ENCODE measurements around the gene GMNN.

GMNN gene

GRCh38 chr6:24823185-24823584, 48.4 kb downstream of the GMNN start:
- Histone ChIP-seq H3K4me1 (ENCODE audit: control insufficient read depth, insufficient read depth, low read length) (no peaks in the 10 kb centered on the region), H3K9me3 (ENCODE audit: control insufficient read depth, low read length) (no peaks in the 10 kb centered on the region), H3K27me3 (ENCODE audit: control insufficient read depth, insufficient read depth, low read length) (no peaks in the 10 kb centered on the region), H3K9ac (ENCODE audit: low read length) (no peak overlapping the region), H3K36me3 (ENCODE audit: control insufficient read depth, insufficient read depth, low read length) (no peaks in the 10 kb centered on the region), H3K4me3 (ENCODE audit: low read length) (no peak overlapping the region)

- Histone ChIP-seq H3K27me3 (ENCODE audit: control insufficient read depth, insufficient read depth, low read length) (no peaks in the 10 kb centered on the region), H3K4me1 (ENCODE audit: control insufficient read depth, insufficient read depth, low read length) (no peaks in the 10 kb centered on the region), H3K36me3 (ENCODE audit: control insufficient read depth, insufficient read depth, low read length) (no peaks in the 10 kb centered on the region), H3K9ac (ENCODE audit: low read length) (no peak overlapping the region), H3K4me3 (ENCODE audit: low read length) (no peak overlapping the region), H3K9me3 (ENCODE audit: control insufficient read depth, low read length) (no peaks in the 10 kb centered on the region)
These were observed 49.6 kb downstream of the GMNN start for GRCh38 chr6:24824142-24824938.

GRCh38 chr6:24825130-24825630, 50.4 kb downstream of the GMNN start:
- H3K36me3 ChIP-seq (ENCODE audit: control insufficient read depth, insufficient read depth, low read length): no peaks in the 10 kb centered on the region
- no peaks in the 10 kb centered on the region for H3K9me3 ChIP-seq (ENCODE audit: control insufficient read depth, low read length)
- no peaks in the 10 kb centered on the region for H3K4me1 ChIP-seq (ENCODE audit: control insufficient read depth, insufficient read depth, low read length)
- H3K9ac ChIP-seq (ENCODE audit: low read length): no peak overlapping the region
- H3K4me3 ChIP-seq (ENCODE audit: low read length): no peak overlapping the region
- H3K27me3 ChIP-seq (ENCODE audit: control insufficient read depth, insufficient read depth, low read length): no peaks in the 10 kb centered on the region

- Histone ChIP-seq H3K9me3 (ENCODE audit: control insufficient read depth, low read length) (no peaks in the 10 kb centered on the region), H3K4me3 (ENCODE audit: low read length) (no peak overlapping the region), H3K27me3 (ENCODE audit: control insufficient read depth, insufficient read depth, low read length) (no peaks in the 10 kb centered on the region), H3K9ac (ENCODE audit: low read length) (no peak overlapping the region), H3K36me3 (ENCODE audit: control insufficient read depth, insufficient read depth, low read length) (no peaks in the 10 kb centered on the region), H3K4me1 (ENCODE audit: control insufficient read depth, insufficient read depth, low read length) (no peaks in the 10 kb centered on the region)
These were observed 52.4 kb downstream of the GMNN start for GRCh38 chr6:24827162-24827561.

GRCh38 chr6:24827970-24828369, 53.2 kb downstream of the GMNN start:
- H3K4me1 ChIP-seq (ENCODE audit: control insufficient read depth, insufficient read depth, low read length): no peaks in the 10 kb centered on the region
- H3K36me3 ChIP-seq (ENCODE audit: control insufficient read depth, insufficient read depth, low read length): no peaks in the 10 kb centered on the region
- no peak overlapping the region for H3K4me3 ChIP-seq (ENCODE audit: low read length)
- H3K27me3 ChIP-seq (ENCODE audit: control insufficient read depth, insufficient read depth, low read length): no peaks in the 10 kb centered on the region
- no peak overlapping the region for H3K9ac ChIP-seq (ENCODE audit: low read length)
- no peaks in the 10 kb centered on the region for H3K9me3 ChIP-seq (ENCODE audit: control insufficient read depth, low read length)

GRCh38 chr6:24829657-24830056, 54.9 kb downstream of the GMNN start:
- Histone ChIP-seq H3K36me3 (ENCODE audit: control insufficient read depth, insufficient read depth, low read length) (no peaks in the 10 kb centered on the region), H3K9ac (ENCODE audit: low read length) (no peak overlapping the region)

GRCh38 chr6:24831771-24832716, 57.3 kb downstream of the GMNN start:
- H3K9ac ChIP-seq (ENCODE audit: low read length): no peak overlapping the region
- no peak overlapping the region for H3K4me3 ChIP-seq (ENCODE audit: low read length)
- H3K27me3 ChIP-seq (ENCODE audit: control insufficient read depth, insufficient read depth, low read length): no peaks in the 10 kb centered on the region
- no peaks in the 10 kb centered on the region for H3K9me3 ChIP-seq (ENCODE audit: control insufficient read depth, low read length)
- H3K4me1 ChIP-seq (ENCODE audit: control insufficient read depth, insufficient read depth, low read length): no peaks in the 10 kb centered on the region
- no peaks in the 10 kb centered on the region for H3K36me3 ChIP-seq (ENCODE audit: control insufficient read depth, insufficient read depth, low read length)

More at GRCh38 chr6:24829657-24830056, 54.9 kb downstream of the GMNN start:
- Histone ChIP-seq H3K4me3 (ENCODE audit: low read length) (no peak overlapping the region), H3K4me1 (ENCODE audit: control insufficient read depth, insufficient read depth, low read length) (no peaks in the 10 kb centered on the region), H3K9me3 (ENCODE audit: control insufficient read depth, low read length) (no peaks in the 10 kb centered on the region), H3K27me3 (ENCODE audit: control insufficient read depth, insufficient read depth, low read length) (no peaks in the 10 kb centered on the region)

GRCh38 chr6:24832794-24833193, 58.1 kb downstream of the GMNN start:
- Histone ChIP-seq H3K4me3 (ENCODE audit: low read length) (no peak overlapping the region), H3K4me1 (ENCODE audit: control insufficient read depth, insufficient read depth, low read length) (no peaks in the 10 kb centered on the region), H3K9me3 (ENCODE audit: control insufficient read depth, low read length) (no peaks in the 10 kb centered on the region), H3K27me3 (ENCODE audit: control insufficient read depth, insufficient read depth, low read length) (no peaks in the 10 kb centered on the region), H3K36me3 (ENCODE audit: control insufficient read depth, insufficient read depth, low read length) (no peaks in the 10 kb centered on the region), H3K9ac (ENCODE audit: low read length) (no peak overlapping the region)

- H3K27me3 ChIP-seq (ENCODE audit: control insufficient read depth, insufficient read depth, low read length): no peaks in the 10 kb centered on the region
- no peak overlapping the region for H3K9ac ChIP-seq (ENCODE audit: low read length)
- no peaks in the 10 kb centered on the region for H3K4me1 ChIP-seq (ENCODE audit: control insufficient read depth, insufficient read depth, low read length)
- no peaks in the 10 kb centered on the region for H3K36me3 ChIP-seq (ENCODE audit: control insufficient read depth, insufficient read depth, low read length)
- H3K9me3 ChIP-seq (ENCODE audit: control insufficient read depth, low read length): no peaks in the 10 kb centered on the region
- H3K4me3 ChIP-seq (ENCODE audit: low read length): no peak overlapping the region
These were observed 59.1 kb downstream of the GMNN start for GRCh38 chr6:24833711-24834386.
